Right hindlimb (tissue), 1 donor: ENCODE results near the gene CKAP2L.
A peak's percentile ranks its signal among the peaks of the same experiment; 100 is the strongest.

Experiments
- DNase-seq: peaks from one replicate; pipeline ENCODE4 v3.0.0-alpha.2; 2018

Gene CKAP2L

GRCh38 chr2:112757265-112757664, 7.1 kb downstream of the CKAP2L start:
- no peak for DNase-seq

- no peak for DNase-seq
Observed at GRCh38 chr2:112756207-112756606, 8.2 kb downstream of the CKAP2L start.

GRCh38 chr2:112755444-112755843, 9.0 kb downstream of the CKAP2L start:
- DNase-seq = no peak

- DNase-seq = no peak
Observed at GRCh38 chr2:112754564-112754963, 9.8 kb downstream of the CKAP2L start.

GRCh38 chr2:112752667-112753066, 11.7 kb downstream of the CKAP2L start:
- DNase-seq = no peak

GRCh38 chr2:112751451-112752197, 12.8 kb downstream of the CKAP2L start:
- DNase-seq = no peak

GRCh38 chr2:112750560-112750843, 13.9 kb downstream of the CKAP2L start:
- DNase-seq = no peak

GRCh38 chr2:112749755-112750559, 14.5 kb downstream of the CKAP2L start:
- DNase-seq = peak; percentile 69

- no peak for DNase-seq
Observed at GRCh38 chr2:112740527-112740926, 23.9 kb downstream of the CKAP2L start.

- no peak for DNase-seq
Observed at GRCh38 chr2:112737542-112738232, 26.7 kb downstream of the CKAP2L start.

- DNase-seq = no peak
Observed at GRCh38 chr2:112733871-112734270, 30.5 kb downstream of the CKAP2L start.

- no peak for DNase-seq
Observed at GRCh38 chr2:112733456-112733855, 31.0 kb downstream of the CKAP2L start.

GRCh38 chr2:112731479-112731878, 32.9 kb downstream of the CKAP2L start:
- no peak for DNase-seq

- DNase-seq = no peak
Observed at GRCh38 chr2:112730791-112731190, 33.6 kb downstream of the CKAP2L start.

GRCh38 chr2:112730216-112730615, 34.2 kb downstream of the CKAP2L start:
- DNase-seq = no peak

GRCh38 chr2:112728378-112729175, 35.8 kb downstream of the CKAP2L start:
- no peak for DNase-seq

GRCh38 chr2:112728029-112728362, 36.4 kb downstream of the CKAP2L start:
- DNase-seq = no peak

- DNase-seq = no peak
Observed at GRCh38 chr2:112727276-112728028, 37.0 kb downstream of the CKAP2L start.

- DNase-seq = peak; percentile 88
Observed at GRCh38 chr2:112726487-112727190, 37.8 kb downstream of the CKAP2L start.

- DNase-seq = no peak
Observed at GRCh38 chr2:112725545-112726457, 38.6 kb downstream of the CKAP2L start.
